Suprapubic skin (tissue), 3 donors: Measurements from ENCODE around the gene TGM3.

Source experiments
- EP300 ChIP-seq: sonication (generic); formaldehyde crosslinking; IDR thresholded peaks from one replicate; pipeline ENCODE4 v1.6.1; 2017; ENCODE audit warnings: antibody characterized with exemption
- POLR2A ChIP-seq, 2 donors: fragments of 450-650 bp; IDR thresholded peaks; one replicate each; pipeline ENCODE4 v1.6.1; 2017; ENCODE audit warnings: antibody characterized with exemption in 2 of 2, mild to moderate bottlenecking in 2 of 2, moderate library complexity in 2 of 2
- TF ChIP-seq, protein P1 (sequence below), 2 donors: fragments of 200-600 bp in 1 of 2; fragments of 450-650 bp in 1 of 2; sonication (generic) in 1 of 2; IDR thresholded peaks; one replicate each; pipeline ENCODE4 v1.5.1; 2016 to 2019; ENCODE audit warnings: antibody characterized with exemption in 2 of 2, mild to moderate bottlenecking in 1 of 2, moderate library complexity in 1 of 2

DNA sequence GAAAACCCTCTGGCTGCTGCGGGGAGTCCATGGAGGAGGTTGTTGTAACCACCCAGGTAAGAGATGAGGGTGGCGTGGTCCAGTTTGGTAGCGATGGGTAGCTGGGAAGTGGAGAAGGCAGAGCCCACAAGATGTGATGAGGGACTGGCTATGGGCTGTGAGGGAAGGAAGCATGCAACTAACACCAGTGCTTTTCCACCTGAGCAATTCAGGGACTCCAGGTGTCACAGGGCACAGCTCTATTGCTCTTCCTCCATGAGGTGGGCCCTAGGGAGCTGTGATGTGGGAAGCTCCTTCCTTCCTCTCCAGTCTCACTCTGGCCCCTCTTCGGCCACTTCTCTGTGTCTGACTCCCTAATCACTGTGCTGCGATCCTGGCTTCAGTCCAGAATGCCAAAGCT is 52.5 kb downstream of the TGM3 start:
- TF ChIP-seq, protein P1, sequence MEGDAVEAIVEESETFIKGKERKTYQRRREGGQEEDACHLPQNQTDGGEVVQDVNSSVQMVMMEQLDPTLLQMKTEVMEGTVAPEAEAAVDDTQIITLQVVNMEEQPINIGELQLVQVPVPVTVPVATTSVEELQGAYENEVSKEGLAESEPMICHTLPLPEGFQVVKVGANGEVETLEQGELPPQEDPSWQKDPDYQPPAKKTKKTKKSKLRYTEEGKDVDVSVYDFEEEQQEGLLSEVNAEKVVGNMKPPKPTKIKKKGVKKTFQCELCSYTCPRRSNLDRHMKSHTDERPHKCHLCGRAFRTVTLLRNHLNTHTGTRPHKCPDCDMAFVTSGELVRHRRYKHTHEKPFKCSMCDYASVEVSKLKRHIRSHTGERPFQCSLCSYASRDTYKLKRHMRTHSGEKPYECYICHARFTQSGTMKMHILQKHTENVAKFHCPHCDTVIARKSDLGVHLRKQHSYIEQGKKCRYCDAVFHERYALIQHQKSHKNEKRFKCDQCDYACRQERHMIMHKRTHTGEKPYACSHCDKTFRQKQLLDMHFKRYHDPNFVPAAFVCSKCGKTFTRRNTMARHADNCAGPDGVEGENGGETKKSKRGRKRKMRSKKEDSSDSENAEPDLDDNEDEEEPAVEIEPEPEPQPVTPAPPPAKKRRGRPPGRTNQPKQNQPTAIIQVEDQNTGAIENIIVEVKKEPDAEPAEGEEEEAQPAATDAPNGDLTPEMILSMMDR (IDR thresholded peaks at IDR 0.05): no peak
- TF ChIP-seq EP300: no peak
- no peak for TF ChIP-seq POLR2A (IDR thresholded peaks at IDR 0.05)
